Stimulated activated CD4-positive, alpha-beta T cell treated with anti-CD3 and anti-CD28 coated beads, Interleukin-15, amount 100 ng/mL, for 24 hours (primary cell): ENCODE data around the gene CKAP5.
"Not testable (repeated sequence)": the region's sequence is repeated elsewhere in the genome, so short reads cannot be mapped to it uniquely, and the experiment has no call there.

Experiments
- DNase-seq: peaks from one replicate; pipeline ENCODE4 v3.0.0-alpha.2; 2020

CKAP5 gene

GRCh38 chr11:46724088-46724487 is 122.0 kb downstream of the CKAP5 start:
- no peak for DNase-seq

DNA sequence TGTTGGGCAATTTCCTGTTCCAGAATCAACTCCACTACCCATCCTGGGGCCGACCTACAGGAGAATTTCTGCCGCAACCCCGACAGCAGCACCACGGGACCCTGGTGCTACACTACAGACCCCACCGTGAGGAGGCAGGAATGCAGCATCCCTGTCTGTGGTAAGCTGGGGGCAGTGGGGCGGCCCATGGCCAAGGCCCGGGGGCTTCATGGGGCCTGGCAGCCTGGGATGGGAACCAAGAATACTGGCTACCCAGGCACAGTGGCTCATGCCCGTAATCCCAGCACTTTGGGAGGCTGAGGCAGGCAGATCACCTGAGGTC is 122.8 kb downstream of the CKAP5 start:
- no peak for DNase-seq

DNA sequence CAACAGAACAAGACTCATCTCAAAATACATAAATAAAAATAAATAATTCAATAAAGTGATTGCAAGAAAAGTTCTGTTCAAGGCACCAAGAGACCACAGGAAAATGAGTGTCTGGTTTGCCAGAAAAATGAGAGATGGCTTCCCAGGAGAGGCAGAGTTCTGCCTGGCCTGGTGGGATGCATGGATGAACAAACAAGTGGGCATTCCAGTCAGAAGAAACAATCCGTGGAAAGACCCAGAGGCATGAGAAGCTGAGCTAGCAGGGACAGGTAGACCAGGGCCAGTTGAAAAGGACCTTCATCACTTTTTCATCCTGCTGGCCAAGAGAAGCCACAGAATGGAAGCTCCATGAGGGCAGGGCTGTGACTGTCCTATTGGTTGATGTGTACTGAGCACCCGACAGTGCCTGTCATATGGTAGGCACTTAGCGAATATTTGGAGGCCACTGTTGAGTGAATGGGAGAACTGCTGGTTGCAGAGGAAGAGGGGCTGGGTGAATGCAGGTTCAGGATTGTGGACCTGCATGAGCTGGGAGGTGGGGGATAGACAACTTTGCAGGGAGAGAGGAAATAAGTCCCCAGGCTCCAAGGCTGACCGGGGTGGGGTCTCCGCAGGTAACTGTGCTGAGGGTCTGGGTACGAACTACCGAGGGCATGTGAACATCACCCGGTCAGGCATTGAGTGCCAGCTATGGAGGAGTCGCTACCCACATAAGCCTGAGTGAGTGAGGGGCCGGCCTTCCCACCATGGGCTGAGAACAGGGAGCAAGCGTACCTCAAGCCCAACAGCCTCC is 123.3 kb downstream of the CKAP5 start:
- no peak for DNase-seq

DNA sequence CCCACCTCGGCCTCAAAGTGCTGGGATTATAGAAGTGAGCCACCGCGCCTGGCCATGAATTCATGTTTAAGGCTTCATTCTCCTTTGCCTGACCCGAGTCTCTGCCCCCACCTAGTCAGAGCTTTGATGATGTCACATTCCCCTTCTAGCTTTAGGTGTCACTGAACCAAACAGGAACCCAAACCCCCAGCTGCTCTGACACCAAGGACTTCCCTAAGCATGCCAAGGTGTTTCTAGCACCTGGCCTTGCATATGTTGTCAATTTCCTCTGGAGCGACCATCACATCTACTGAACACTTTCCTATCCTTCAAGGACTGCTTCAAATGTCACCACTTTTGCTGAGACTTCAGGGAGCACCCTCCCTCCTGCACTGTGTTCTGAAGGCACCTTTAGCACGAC is 124.8 kb downstream of the CKAP5 start:
- no peak for DNase-seq

GRCh38 chr11:46719543-46720218 is 126.4 kb downstream of the CKAP5 start:
- no peak for DNase-seq

DNA sequence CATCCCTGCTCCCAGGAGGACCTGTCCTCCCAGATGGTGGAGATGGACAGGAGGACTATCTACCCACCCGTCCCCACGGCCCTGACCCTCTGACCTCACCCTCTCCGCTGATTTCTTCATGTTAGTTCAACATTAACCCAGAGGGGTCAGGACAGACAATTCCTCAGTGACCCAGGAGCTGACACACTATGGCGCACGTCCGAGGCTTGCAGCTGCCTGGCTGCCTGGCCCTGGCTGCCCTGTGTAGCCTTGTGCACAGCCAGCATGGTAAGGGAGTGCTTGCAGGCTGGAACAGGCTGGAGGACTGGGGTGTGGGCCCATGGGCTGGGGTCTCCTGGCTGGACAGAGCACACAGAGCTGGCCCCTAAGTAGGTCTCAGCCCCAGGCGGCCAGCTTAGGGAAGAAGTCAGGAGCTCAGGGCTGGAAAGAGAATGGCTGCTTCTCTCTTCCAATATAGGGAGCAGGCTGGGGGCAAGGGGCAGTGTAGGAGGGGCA is 127.0 kb downstream of the CKAP5 start, which contains the start of gene F2:
F2 (plus strand) TSS at position 166 of the 495 bp plus-strand sequence; CDS start at position 189, 23 bp downstream.
- no peak for DNase-seq

DNA sequence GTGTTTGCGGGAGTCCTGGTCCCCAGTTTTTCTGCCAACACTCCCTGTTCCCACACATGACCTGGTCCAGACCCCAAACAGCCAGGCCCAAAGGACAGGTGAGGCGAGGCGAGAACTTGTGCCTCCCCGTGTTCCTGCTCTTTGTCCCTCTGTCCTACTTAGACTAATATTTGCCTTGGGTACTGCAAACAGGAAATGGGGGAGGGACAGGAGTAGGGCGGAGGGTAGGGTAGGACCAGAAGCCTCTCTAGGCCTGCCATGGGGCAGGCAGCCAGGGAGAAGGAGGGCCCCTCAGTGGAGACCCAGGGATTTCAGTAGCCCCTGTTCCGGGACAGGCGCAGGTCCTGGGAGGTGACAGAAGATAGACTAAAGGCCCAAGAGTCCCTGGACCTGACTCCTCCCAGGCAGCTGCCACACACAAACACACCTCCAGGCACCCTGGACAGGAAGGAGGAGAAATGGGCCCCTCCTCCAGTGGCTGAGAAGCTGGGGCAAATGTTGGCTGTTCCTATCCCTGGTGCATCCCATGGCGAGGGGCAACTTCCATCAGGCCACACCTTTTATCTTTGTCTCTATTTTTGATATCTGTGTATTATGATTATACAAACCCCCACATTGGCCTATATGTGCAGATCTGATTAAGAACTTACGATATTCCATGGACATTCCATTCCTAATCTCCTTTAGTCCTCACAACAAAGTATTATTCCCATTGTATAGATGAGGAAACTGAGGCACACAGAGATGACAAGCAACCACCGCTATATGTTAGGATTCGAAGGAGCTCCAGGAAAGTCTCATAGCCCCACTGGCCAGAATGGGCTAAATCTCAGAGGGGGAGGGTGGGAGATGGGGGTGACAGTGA is 127.7 kb downstream of the CKAP5 start:
- DNase-seq = no peak

GRCh38 chr11:46717825-46718154 is 128.3 kb downstream of the CKAP5 start:
- DNase-seq = not testable (repeated sequence)

DNA sequence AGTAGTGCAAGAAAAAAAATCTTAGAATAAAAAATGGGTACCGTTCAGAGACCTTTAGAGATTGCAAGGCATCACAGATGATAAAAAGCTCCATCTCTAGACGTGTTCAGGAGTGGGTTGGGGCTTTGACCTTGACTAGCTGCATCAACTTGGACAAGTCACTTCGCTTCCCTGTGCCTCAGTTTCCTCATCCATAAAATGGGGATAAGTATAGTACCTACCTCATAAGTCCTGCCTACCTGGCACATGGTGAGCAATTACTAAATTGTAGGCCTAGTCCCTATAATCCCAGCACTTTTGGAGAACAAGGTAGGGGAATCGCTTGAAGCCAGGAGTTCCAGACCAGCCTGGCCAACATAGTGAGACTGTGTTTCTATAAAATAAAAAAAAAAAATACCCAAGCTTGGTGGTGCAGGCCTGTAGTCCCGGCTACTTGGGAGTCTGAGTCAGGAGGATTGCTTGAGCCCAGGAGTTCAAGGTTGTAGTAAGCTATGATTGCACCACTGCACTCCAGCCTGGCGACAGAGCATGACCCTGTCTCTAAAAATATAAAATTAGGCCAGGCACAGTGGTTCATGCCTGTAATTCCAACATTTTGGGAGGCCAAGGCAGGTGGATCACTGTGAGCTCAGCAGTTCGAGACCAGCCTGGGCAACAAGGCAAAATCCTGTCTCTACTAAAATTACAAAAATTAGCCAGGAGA is 133.1 kb downstream of the CKAP5 start:
- no peak for DNase-seq

DNA sequence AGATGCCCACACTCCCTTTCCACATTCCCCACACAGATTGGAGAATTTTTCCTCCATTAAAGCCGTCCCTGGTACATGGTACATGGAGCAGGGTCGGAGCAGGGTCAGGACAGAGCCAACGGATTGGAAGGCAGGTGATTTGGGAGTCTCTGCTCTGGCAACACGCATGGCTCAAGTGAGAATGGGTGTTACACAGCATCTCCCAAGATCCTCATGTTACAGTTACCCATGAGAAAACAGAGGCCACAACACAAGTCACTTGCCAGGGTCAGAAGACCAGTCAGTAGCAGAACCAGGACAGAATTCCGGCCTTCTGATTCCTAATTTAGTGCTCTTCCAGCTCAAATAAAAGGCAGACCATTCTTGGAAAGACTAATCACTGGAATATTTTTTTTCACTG is 134.8 kb downstream of the CKAP5 start:
- no peak for DNase-seq

DNA sequence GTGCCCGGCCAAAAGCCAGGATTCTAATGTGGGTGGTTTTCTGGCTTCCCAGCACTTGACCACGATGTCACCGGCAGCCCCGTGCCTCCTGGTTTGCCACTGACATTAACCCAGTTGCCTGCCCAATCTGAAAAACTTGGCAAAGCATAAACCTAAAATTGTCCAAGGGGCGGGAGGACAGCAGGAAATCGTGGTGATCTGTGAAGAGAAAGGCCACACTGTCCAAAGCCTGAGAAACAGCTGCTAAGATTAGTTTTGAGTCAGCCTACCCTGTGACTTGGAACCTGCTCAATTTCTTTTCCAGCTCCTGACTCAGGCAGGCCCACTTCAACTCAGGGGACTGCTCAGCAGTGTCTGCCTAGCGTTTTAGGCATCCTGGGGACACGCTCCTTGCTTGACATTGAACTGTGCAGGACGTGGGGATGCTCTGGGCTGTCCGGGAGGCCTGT is 135.2 kb downstream of the CKAP5 start:
- no peak for DNase-seq

- DNase-seq = not testable (repeated sequence)
Observed at GRCh38 chr11:46709351-46709750, 136.7 kb downstream of the CKAP5 start.

DNA sequence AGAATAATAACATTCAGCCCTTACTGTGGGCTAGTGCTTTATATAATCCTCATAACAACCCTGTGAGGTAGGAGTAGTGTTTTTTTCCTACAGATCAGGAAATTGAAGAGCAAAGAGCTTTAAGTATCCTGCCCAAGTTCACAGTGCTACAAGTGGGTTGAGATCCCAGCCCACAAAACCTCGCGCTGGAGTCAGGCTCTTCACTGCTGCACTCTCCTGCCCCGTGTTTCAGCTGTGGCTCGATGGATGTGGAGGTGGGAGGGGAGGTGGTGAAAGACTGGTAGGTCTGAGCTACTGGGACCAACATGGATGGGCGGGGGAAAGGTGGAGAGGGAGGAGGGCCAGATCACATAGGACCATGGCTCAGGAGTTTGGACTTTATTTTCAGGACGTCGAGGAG is 139.2 kb downstream of the CKAP5 start:
- no peak for DNase-seq

- no peak for DNase-seq
Observed at GRCh38 chr11:46705070-46705688, 140.9 kb downstream of the CKAP5 start.

DNA sequence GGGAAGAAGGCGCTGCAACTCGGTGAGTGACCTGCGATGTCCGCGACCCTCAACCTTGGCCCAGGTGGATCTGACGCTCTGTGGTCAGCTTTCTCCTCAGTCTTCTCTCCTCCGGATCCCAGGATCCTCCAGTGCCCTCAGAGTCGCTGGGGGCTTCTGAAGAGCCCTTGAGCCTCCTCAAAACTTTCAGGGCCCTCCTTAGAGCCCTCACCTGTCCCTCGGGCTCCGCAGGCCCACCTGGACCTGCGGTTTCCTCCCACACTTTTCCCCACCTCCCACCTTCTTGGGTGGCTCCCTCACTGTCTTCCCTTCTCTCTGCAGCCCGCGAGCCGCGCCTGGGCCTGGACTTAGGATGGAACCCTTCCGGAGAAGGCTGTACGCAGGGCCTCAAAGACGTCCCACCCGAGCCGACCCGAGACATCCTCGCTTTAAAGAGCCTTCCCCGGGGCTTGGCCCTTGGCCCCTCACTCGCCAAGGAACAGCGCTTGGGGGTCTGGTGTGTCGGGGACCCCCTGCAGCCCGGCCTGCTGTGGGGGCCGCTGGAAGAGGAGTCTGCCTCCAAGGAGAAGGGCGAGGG is 144.9 kb downstream of the CKAP5 start:
- peak; percentile 16 for DNase-seq

- DNase-seq = peak; percentile 100
Observed at GRCh38 chr11:46700241-46701077, 145.6 kb downstream of the CKAP5 start, which contains the start of the genes ARHGAP1 and ZNF408. TSS of gene ARHGAP1 (minus strand) at chr11:46700619. CDS start at chr11:46696107, 4,512 bp downstream. TSS of gene ZNF408 (plus strand) at chr11:46701031. CDS start at chr11:46701048, 17 bp downstream.

DNA sequence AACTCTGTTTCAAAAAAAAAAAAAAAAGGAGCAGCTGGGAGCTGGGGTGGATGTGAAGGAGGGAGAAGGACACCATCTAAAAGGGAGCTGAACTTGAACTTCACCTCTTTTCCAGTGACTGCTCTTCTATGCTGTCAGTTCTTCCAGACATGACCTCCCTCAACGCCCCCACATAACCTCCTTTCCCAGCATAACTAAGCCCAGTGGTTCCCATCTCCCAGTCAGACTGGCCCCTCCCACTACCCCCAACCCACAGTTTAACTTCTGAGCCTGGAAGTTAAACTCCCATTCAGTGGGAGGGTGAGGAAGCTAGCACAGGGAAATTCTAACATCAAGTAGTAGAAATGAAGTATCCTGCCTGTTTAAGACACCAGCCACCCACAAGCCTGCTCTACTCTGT is 147.5 kb downstream of the CKAP5 start:
- DNase-seq = no peak

- no peak for DNase-seq
Observed at GRCh38 chr11:46697723-46698122, 148.4 kb downstream of the CKAP5 start.

DNA sequence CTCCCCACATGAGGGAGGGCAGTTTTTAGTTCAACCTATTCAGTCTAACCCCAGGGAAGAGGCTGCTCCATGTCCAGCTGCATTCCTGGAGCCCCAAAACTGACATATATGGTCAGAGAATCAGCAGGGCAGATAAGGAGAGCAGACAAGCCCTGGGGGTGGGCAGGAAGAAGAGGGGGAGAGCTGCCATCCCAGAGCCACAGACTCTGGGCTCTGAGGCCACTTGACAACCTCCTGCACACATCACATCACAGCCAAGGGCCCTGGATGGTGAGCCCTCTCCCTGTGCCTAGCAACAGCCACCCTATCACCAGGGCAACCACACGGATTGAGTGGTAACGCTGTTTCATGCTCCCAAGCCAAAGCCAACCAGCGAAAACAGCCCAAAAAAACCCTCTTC is 148.8 kb downstream of the CKAP5 start:
- DNase-seq = no peak

DNA sequence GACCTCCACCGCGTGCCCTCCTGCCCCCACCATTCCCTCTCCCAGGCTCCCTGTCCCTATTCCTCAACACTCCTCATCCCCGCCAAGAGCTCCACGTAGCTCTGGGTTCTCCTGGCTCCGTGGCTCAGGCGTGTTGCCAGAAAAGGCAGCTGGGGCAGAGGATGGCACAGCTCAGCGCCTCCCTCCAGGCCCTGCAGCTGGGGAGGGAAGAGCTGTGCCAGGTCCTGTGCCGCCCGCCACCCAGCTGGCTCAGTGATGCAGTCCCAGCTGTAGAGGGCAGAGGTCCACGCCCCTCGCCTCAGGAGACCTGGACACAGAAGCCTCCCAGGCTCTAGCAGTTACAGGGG is 149.9 kb downstream of the CKAP5 start:
- no peak for DNase-seq
